BLaER1 treated with 17β-estradiol and CSF1 and Interleukin-3, amounts not matched to agents 10 nM and 100 nM (cell line): ENCODE measurements around the gene ANKRD65.
A peak's percentile ranks its signal among the peaks of the same experiment; 100 is the strongest.
"Not testable (repeated sequence)": the region's sequence is repeated elsewhere in the genome, so short reads cannot be mapped to it uniquely, and the experiment has no call there.

Experiments used
- H3K27ac ChIP-seq, 11 experiments: shearing (Covaris generic); formaldehyde crosslinking; 2 replicates each; pipeline ENCODE4 v1.8.1; 2022
- H3K27me3 ChIP-seq, 11 experiments: shearing (Covaris generic); formaldehyde crosslinking; 2 replicates each; pipeline ENCODE4 v1.8.1; 2022
- H3K36me3 ChIP-seq, 11 experiments: shearing (Covaris generic); formaldehyde crosslinking; 2 replicates each; pipeline ENCODE4 v1.8.1; 2022
- H3K4me1 ChIP-seq, 10 experiments: shearing (Covaris generic); formaldehyde crosslinking; 2 replicates each; pipeline ENCODE4 v1.8.1; 2022
- H3K4me2 ChIP-seq, 11 experiments: shearing (Covaris generic); formaldehyde crosslinking; 2 replicates each; pipeline ENCODE4 v1.8.1; 2022
- H3K4me3 ChIP-seq, 10 experiments: shearing (Covaris generic); formaldehyde crosslinking; 2 replicates each; pipeline ENCODE4 v1.8.1; 2022
- H3K9ac ChIP-seq, 11 experiments: shearing (Covaris generic); formaldehyde crosslinking; 2 replicates each; pipeline ENCODE4 v1.8.1; 2022
- H3K9me3 ChIP-seq, 11 experiments: shearing (Covaris generic); formaldehyde crosslinking; replicated peaks in 1 of 11; 2 replicates each; pipeline ENCODE4 v1.8.1; 2022
- H4K20me1 ChIP-seq, 11 experiments: shearing (Covaris generic); formaldehyde crosslinking; 2 replicates each; pipeline ENCODE4 v1.8.1; 2022
- Cebpa-rat ChIP-seq, 11 experiments: shearing (Covaris generic); IDR thresholded peaks; 2 replicates each; pipeline ENCODE4 v1.8.1; 2022

The ANKRD65 gene

GRCh38 chr1:1422465-1423244 is 1.6 kb upstream of the ANKRD65 start:
- Histone ChIP-seq H3K9ac (peak overlapping the region in 6 of 11 experiments; percentile 19 to 52 (median 40); a peak in 9 of 22 replicates), H3K36me3 (no peaks in the 10 kb centered on the region), H3K27me3 (peaks cover 0 to 12% (median 0%) of the 10 kb centered on the region in 11 experiments; a peak in 5 of 22 replicates), H3K27ac (peak overlapping the region in 9 of 11 experiments; percentile 25 to 75 (median 59); a peak in 17 of 22 replicates), H4K20me1 (no peaks in the 10 kb centered on the region; a peak in 1 of 22 replicates), H3K4me3 (no peak overlapping the region; a peak in 1 of 20 replicates), H3K9me3 (no peaks in the 10 kb centered on the region), H3K4me2 (peak overlapping the region; percentile 52 to 90 (median 82)), H3K4me1 (peaks cover 23 to 75% (median 60%) of the 10 kb centered on the region in 10 experiments)
- no peak for TF ChIP-seq Cebpa-rat (IDR thresholded peaks at IDR 0.05)

GRCh38 chr1:1421907-1422464 is 910 bp upstream of the ANKRD65 start:
- H3K4me1 ChIP-seq = peaks cover 23 to 75% (median 60%) of the 10 kb centered on the region in 10 experiments
- peaks cover 0 to 12% (median 0%) of the 10 kb centered on the region in 11 experiments; a peak in 5 of 22 replicates for H3K27me3 ChIP-seq
- no peak for TF ChIP-seq Cebpa-rat (IDR thresholded peaks at IDR 0.05)
- H3K27ac ChIP-seq = peak overlapping the region in 9 of 11 experiments; percentile 25 to 75 (median 59); a peak in 16 of 22 replicates
- H4K20me1 ChIP-seq = no peaks in the 10 kb centered on the region; a peak in 1 of 22 replicates
- H3K4me3 ChIP-seq = no peak overlapping the region; a peak in 1 of 20 replicates
- H3K9ac ChIP-seq = peak overlapping the region in 6 of 11 experiments; percentile 19 to 52 (median 40); a peak in 8 of 22 replicates
- no peaks in the 10 kb centered on the region for H3K9me3 ChIP-seq
- H3K4me2 ChIP-seq = peak overlapping the region; percentile 52 to 90 (median 82)
- no peaks in the 10 kb centered on the region for H3K36me3 ChIP-seq

- Histone ChIP-seq H3K36me3 (no peaks in the 10 kb centered on the region), H3K4me1 (peaks cover 18 to 64% (median 49%) of the 10 kb centered on the region in 10 experiments), H3K9ac (peak overlapping the region in 10 of 11 experiments; percentile 9 to 73 (median 49); a peak in 16 of 22 replicates), H3K27ac (peak overlapping the region in 7 of 11 experiments; percentile 34 to 68 (median 58); a peak in 12 of 22 replicates), H3K4me3 (peak overlapping the region in 1 of 10 experiments; percentile 7; a peak in 1 of 20 replicates), H3K9me3 (no peaks in the 10 kb centered on the region), H3K4me2 (peak overlapping the region; percentile 35 to 90 (median 73); a peak in 21 of 22 replicates), H4K20me1 (no peaks in the 10 kb centered on the region; a peak in 1 of 22 replicates), H3K27me3 (peaks cover 0 to under 1% (median 0%) of the 10 kb centered on the region in 11 experiments; a peak in 1 of 22 replicates)
- no peak for TF ChIP-seq Cebpa-rat (IDR thresholded peaks at IDR 0.05)
Measured at GRCh38 chr1:1420654-1421141, 378 bp downstream of the ANKRD65 start.

- Histone ChIP-seq H3K9me3 (no peaks in the 10 kb centered on the region), H3K9ac (peak overlapping the region in 4 of 11 experiments; percentile 70 to 77 (median 73); a peak in 4 of 22 replicates), H3K4me1 (peaks cover 18 to 60% (median 48%) of the 10 kb centered on the region in 10 experiments), H3K27ac (no peak overlapping the region), H3K4me2 (peak overlapping the region in 6 of 11 experiments; percentile 1 to 90 (median 38); a peak in 5 of 22 replicates), H3K4me3 (no peak overlapping the region), H3K36me3 (no peaks in the 10 kb centered on the region), H3K27me3 (no peaks in the 10 kb centered on the region), H4K20me1 (no peaks in the 10 kb centered on the region; a peak in 1 of 22 replicates)
- no peak for TF ChIP-seq Cebpa-rat (IDR thresholded peaks at IDR 0.05)
Measured at GRCh38 chr1:1419813-1420653, 1.0 kb downstream of the ANKRD65 start.

GRCh38 chr1:1419363-1419812 is 1.7 kb downstream of the ANKRD65 start:
- H4K20me1 ChIP-seq = no peaks in the 10 kb centered on the region; a peak in 1 of 22 replicates
- no peaks in the 10 kb centered on the region for H3K27me3 ChIP-seq
- no peak for TF ChIP-seq Cebpa-rat (IDR thresholded peaks at IDR 0.05)
- H3K4me1 ChIP-seq = peaks cover 18 to 60% (median 48%) of the 10 kb centered on the region in 10 experiments
- H3K9ac ChIP-seq = peak overlapping the region in 9 of 11 experiments; percentile 45 to 77 (median 63); a peak in 10 of 22 replicates
- no peaks in the 10 kb centered on the region for H3K36me3 ChIP-seq
- H3K4me3 ChIP-seq = no peak overlapping the region
- peak overlapping the region in 9 of 11 experiments; percentile 1 to 90 (median 36); a peak in 9 of 22 replicates for H3K4me2 ChIP-seq
- H3K27ac ChIP-seq = peak overlapping the region in 4 of 11 experiments; percentile 64 to 78 (median 72); a peak in 7 of 22 replicates
- H3K9me3 ChIP-seq = no peaks in the 10 kb centered on the region

- no peaks in the 10 kb centered on the region for H3K36me3 ChIP-seq
- no peak for TF ChIP-seq Cebpa-rat (IDR thresholded peaks at IDR 0.05)
- no peaks in the 10 kb centered on the region for H3K27me3 ChIP-seq
- H3K4me1 ChIP-seq = peaks cover 18 to 57% (median 48%) of the 10 kb centered on the region in 10 experiments
- no peaks in the 10 kb centered on the region; a peak in 1 of 22 replicates for H4K20me1 ChIP-seq
- peak overlapping the region in 9 of 11 experiments; percentile 39 to 78 (median 64); a peak in 19 of 22 replicates for H3K27ac ChIP-seq
- H3K4me3 ChIP-seq = no peak overlapping the region
- H3K4me2 ChIP-seq = peak overlapping the region in 9 of 11 experiments; percentile 1 to 58 (median 36); a peak in 12 of 22 replicates
- peak overlapping the region; percentile 30 to 77 (median 61); a peak in 19 of 22 replicates for H3K9ac ChIP-seq
- H3K9me3 ChIP-seq = no peaks in the 10 kb centered on the region
Measured at GRCh38 chr1:1418464-1419362, 2.4 kb downstream of the ANKRD65 start.

GRCh38 chr1:1417825-1418463 is 3.1 kb downstream of the ANKRD65 start:
- H3K27me3 ChIP-seq = not testable (repeated sequence)
- peak overlapping the region in 8 of 11 experiments; percentile 1 to 58 (median 38); a peak in 11 of 22 replicates for H3K4me2 ChIP-seq

GRCh38 chr1:1417396-1417795 is 3.7 kb downstream of the ANKRD65 start:
- H3K9ac ChIP-seq, H3K4me3 ChIP-seq, H4K20me1 ChIP-seq, H3K27me3 ChIP-seq, H3K9me3 ChIP-seq, H3K27ac ChIP-seq, H3K36me3 ChIP-seq: not testable (repeated sequence)
- peaks cover 13 to 44% (median 38%) of the 10 kb centered on the region in 10 experiments for H3K4me1 ChIP-seq
- H3K4me2 ChIP-seq = peak overlapping the region in 1 of 11 experiments; percentile 58; a peak in 1 of 22 replicates

More at GRCh38 chr1:1417825-1418463, 3.1 kb downstream of the ANKRD65 start:
- Histone ChIP-seq H3K27ac (peak overlapping the region in 9 of 11 experiments; percentile 39 to 78 (median 64); a peak in 15 of 22 replicates), H3K4me1 (peaks cover 18 to 50% (median 43%) of the 10 kb centered on the region in 10 experiments), H3K9ac (peak overlapping the region; percentile 30 to 77 (median 61); a peak in 19 of 22 replicates)
- not testable (repeated sequence) for H3K4me3 ChIP-seq, H3K9me3 ChIP-seq, H3K36me3 ChIP-seq, H4K20me1 ChIP-seq
